ENCODE measurements around the gene IQSEC1. TPM values are rescaled to one million over a fixed set of nuclear protein-coding genes. Genes with fewer than 3 reads are reported as not detected.

Gene IQSEC1
- total RNA-seq, 1 donor: 22.1 TPM

- no peak overlapping the region for H2AFZ ChIP-seq (ENCODE audit: low read length)
- TF ChIP-seq, protein P1, sequence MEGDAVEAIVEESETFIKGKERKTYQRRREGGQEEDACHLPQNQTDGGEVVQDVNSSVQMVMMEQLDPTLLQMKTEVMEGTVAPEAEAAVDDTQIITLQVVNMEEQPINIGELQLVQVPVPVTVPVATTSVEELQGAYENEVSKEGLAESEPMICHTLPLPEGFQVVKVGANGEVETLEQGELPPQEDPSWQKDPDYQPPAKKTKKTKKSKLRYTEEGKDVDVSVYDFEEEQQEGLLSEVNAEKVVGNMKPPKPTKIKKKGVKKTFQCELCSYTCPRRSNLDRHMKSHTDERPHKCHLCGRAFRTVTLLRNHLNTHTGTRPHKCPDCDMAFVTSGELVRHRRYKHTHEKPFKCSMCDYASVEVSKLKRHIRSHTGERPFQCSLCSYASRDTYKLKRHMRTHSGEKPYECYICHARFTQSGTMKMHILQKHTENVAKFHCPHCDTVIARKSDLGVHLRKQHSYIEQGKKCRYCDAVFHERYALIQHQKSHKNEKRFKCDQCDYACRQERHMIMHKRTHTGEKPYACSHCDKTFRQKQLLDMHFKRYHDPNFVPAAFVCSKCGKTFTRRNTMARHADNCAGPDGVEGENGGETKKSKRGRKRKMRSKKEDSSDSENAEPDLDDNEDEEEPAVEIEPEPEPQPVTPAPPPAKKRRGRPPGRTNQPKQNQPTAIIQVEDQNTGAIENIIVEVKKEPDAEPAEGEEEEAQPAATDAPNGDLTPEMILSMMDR (IDR thresholded peaks at IDR 0.05; ENCODE audit: extremely low read depth, low read depth, low read length): no peak
Measured at GRCh38 chr3:13092621-13093617, 19.7 kb upstream of the IQSEC1 start.

DNA sequence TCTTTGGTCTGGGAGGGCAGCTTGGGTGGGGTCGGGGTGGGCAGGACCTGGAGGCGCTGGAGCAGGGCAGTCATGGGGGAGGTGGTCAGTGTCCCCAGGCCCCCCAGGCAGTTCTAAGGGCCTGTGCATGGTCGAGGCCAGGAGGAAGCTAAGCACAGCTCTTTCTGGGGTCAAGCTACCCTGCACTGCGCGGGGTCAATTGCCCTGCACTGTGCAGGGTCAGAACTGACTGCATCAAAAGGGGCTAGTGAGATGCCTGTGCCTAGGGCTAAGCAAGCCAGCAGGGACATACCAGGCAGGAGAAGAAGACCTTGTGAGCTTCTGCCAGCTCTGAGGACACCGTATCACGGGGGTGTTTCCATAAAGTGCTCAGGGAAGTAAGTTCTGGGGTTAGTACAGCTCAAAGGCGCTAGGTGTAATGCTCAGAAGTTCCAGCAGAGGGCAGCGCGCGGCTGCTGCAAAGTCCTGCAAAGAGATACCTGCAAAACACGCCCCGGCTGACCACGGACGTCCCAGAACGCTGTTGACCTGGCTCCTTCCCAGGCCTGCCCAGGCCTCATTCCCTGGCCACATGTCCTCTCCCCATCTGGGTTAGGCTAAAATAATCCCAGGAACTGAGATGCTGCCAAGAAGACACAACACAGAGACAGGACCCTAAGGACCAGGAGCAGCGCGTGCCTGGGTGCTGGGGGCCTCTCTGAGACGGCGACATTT is 18.8 kb upstream of the IQSEC1 start:
- peaks cover 7% of the 10 kb centered on the region for H3K27me3 ChIP-seq (ENCODE audit: insufficient read depth, low read length)
- peak; percentile 98 for DNase-seq (ENCODE audit: insufficient read length, low spot score, missing footprints)
- H3K9me3 ChIP-seq (ENCODE audit: low read depth, low read length): no peaks in the 10 kb centered on the region

More at GRCh38 chr3:13092621-13093617, 19.7 kb upstream of the IQSEC1 start:
- no peak for DNase-seq (ENCODE audit: insufficient read length, low spot score, missing footprints)
- Histone ChIP-seq H3K4me3 (ENCODE audit: insufficient read depth, low read length) (no peak overlapping the region), H4K20me1 (ENCODE audit: insufficient read depth, low read length) (no peaks in the 10 kb centered on the region), H3K27ac (ENCODE audit: low read depth, low read length) (no peak overlapping the region), H3K4me2 (ENCODE audit: insufficient read depth, low read length) (no peak overlapping the region), H3K9me3 (ENCODE audit: low read depth, low read length) (no peaks in the 10 kb centered on the region), H3K79me2 (ENCODE audit: insufficient read depth, low read length) (no peaks in the 10 kb centered on the region), H3K4me1 (ENCODE audit: insufficient read depth, low read length) (no peaks in the 10 kb centered on the region), H3K27me3 (ENCODE audit: insufficient read depth, low read length) (peaks cover 8% of the 10 kb centered on the region), H3K36me3 (ENCODE audit: insufficient read depth, low read length) (no peaks in the 10 kb centered on the region)

DNA sequence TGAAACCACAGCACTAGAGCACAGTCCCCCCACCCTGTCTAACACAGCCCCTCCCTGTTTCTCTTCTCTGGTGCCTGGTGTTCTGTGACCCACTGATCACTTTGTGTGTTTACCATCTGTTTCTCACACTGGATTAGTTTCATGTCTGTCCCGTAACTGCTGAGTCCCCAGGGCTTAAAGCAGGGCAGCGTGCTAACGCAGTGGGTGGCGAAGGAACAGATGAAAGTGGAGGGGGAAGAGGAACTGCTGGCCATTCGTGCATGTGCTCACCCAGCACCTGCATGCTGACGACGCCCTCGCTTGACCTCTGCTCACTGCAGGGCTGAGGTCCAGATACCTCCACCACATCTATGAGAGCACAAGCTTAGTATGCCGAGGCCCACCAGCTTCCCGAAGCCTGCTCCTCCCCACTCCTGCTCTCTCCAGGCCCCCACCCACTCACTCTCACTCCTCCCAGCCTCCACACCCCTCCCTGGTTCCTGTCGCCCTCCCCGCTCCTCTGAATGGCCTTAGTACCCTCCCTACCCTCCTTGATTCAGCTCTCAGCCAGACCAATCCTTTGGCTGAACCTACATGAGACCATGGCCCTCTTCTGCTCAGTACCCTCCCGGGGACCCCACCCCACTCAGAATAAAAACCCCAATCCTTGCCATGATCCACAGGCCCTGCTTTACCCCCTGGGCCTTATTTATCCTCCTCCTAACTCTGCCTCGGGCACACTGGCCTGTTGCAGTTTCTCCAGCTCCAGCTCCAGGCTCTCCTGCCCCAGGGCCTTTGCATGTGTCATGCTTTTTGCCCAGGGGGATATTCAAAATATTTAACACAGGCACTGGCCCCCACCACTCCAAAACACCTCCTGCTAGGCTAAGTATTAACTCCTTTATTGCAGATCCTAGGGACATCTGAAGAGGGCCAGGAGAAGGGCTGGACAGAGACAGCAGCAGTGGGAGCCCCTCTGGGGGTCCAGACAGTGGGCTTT is 15.1 kb upstream of the IQSEC1 start:
- Histone ChIP-seq H3K79me2 (ENCODE audit: insufficient read depth, low read length) (no peaks in the 10 kb centered on the region), H3K9me3 (ENCODE audit: low read depth, low read length) (no peaks in the 10 kb centered on the region), H3K27me3 (ENCODE audit: insufficient read depth, low read length) (peaks cover 10% of the 10 kb centered on the region), H3K36me3 (ENCODE audit: insufficient read depth, low read length) (no peaks in the 10 kb centered on the region), H3K4me1 (ENCODE audit: insufficient read depth, low read length) (no peaks in the 10 kb centered on the region), H4K20me1 (ENCODE audit: insufficient read depth, low read length) (no peaks in the 10 kb centered on the region), H3K4me2 (ENCODE audit: insufficient read depth, low read length) (no peak overlapping the region), H3K27ac (ENCODE audit: low read depth, low read length) (no peak overlapping the region), H3K4me3 (ENCODE audit: insufficient read depth, low read length) (no peak overlapping the region), H2AFZ (ENCODE audit: low read length) (no peak overlapping the region)
- no peak for DNase-seq (ENCODE audit: insufficient read length, low spot score, missing footprints)
- TF ChIP-seq, protein P1 (IDR thresholded peaks at IDR 0.05; ENCODE audit: extremely low read depth, low read depth, low read length): no peak

More for the DNA sequence above, 18.8 kb upstream of the IQSEC1 start:
- H3K79me2 ChIP-seq (ENCODE audit: insufficient read depth, low read length): no peaks in the 10 kb centered on the region
- no peak overlapping the region for H3K27ac ChIP-seq (ENCODE audit: low read depth, low read length)
- no peaks in the 10 kb centered on the region for H3K36me3 ChIP-seq (ENCODE audit: insufficient read depth, low read length)
- H4K20me1 ChIP-seq (ENCODE audit: insufficient read depth, low read length): no peaks in the 10 kb centered on the region
- H3K4me3 ChIP-seq (ENCODE audit: insufficient read depth, low read length): no peak overlapping the region
- TF ChIP-seq, protein P1 (IDR thresholded peaks at IDR 0.05; ENCODE audit: extremely low read depth, low read depth, low read length): peak; percentile 93
- H3K4me1 ChIP-seq (ENCODE audit: insufficient read depth, low read length): no peaks in the 10 kb centered on the region
- no peak overlapping the region for H2AFZ ChIP-seq (ENCODE audit: low read length)
- no peak overlapping the region for H3K4me2 ChIP-seq (ENCODE audit: insufficient read depth, low read length)
